ENCODE measurements around the gene SIGLEC10.

SIGLEC10 gene

DNA sequence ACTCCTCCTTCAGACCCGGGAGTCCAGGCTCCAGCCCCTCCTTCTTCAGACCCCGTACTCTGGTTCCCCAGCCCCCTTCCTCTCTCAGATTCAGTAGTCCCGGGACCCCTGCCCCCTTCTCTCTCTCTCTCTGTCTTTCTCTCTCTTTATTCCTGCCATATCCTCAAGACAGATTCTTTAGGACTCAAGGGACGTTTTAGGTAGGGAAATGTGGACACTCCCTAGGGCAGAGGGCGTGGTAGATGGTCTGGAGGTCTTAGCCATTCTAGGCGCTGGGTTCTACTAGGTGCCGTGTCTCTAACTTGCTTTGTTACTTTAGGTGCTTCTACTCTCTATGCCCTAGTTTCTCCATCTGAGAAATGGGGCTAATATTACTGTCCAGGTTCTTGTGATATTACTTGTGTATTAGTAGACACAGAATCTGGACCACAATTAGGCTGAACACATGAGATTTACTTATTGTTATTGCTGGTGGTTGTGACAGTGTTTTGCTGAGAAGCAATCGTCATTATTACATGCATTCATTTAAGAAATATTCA is 26.3 kb downstream of the SIGLEC10 start:
- DNase-seq: no peak

- no peak for DNase-seq
Observed at GRCh38 chr19:51389143-51389542, 28.3 kb downstream of the SIGLEC10 start.

- no peak for DNase-seq
Observed at GRCh38 chr19:51387924-51388389, 29.5 kb downstream of the SIGLEC10 start, which contains the start of gene LIM2. Gene LIM2, minus strand, starts transcription at chr19:51387974. Its CDS starts 531 bp downstream, at chr19:51387443.

GRCh38 chr19:51386882-51387520 is 30.4 kb downstream of the SIGLEC10 start:
- no peak for DNase-seq

DNA sequence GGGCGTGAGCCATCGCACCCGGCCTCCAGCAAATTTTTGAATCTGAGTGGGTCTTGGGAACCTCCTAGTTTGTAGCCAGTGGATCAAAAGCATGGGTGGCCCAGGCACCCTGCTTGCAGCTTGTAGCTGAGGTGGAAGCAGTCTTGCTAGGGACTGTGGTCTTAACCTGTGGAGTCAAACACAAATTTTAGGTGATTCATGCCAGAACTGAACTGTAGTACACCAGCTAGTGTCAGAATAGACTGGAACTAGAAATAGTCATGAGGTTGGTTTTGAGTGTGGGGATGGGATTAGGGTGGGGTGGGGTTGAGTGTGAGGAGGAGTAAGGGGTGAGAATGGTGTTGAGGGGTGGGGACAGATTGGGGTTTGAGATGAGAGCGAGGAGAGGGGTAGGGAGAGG is 35.4 kb downstream of the SIGLEC10 start:
- no peak for DNase-seq

- DNase-seq: no peak
Observed at GRCh38 chr19:51380379-51380778, 37.1 kb downstream of the SIGLEC10 start.

GRCh38 chr19:51377422-51377821 is 40.0 kb downstream of the SIGLEC10 start:
- DNase-seq: no peak

DNA sequence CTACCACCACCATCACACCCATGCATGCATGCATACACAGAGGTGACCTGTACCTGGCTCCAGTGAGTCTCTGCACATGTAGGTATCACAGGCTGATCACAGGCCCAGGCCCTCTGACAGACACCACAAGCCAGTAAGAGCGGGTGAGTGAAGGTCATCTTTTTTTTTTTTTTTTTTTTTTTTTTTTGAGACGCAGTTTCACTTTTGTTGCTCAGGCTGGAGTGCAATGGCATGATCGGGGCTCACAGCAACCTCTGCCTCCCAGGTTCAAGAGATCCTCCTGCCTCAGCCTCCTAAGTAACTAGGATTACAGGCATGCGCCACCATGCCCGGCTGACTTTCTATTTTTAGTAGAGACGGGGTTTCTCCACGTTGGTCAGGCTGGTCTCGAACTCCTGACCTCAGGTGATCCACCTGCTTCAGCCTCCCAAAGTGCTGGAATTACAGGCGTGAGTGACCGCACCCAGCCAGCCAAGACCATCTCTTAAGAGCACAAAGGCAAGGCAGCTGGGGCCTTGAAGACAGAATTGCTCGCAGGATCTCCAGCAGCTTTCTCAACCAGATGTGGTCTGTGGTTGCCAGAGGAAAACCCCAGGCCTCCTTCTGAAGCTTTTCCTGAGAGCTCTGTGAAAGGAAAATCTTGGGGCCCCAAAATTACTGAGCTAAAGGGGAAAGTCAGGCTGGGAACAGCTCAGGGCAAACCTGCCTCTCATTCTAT is 41.8 kb downstream of the SIGLEC10 start:
- no peak for DNase-seq

DNA sequence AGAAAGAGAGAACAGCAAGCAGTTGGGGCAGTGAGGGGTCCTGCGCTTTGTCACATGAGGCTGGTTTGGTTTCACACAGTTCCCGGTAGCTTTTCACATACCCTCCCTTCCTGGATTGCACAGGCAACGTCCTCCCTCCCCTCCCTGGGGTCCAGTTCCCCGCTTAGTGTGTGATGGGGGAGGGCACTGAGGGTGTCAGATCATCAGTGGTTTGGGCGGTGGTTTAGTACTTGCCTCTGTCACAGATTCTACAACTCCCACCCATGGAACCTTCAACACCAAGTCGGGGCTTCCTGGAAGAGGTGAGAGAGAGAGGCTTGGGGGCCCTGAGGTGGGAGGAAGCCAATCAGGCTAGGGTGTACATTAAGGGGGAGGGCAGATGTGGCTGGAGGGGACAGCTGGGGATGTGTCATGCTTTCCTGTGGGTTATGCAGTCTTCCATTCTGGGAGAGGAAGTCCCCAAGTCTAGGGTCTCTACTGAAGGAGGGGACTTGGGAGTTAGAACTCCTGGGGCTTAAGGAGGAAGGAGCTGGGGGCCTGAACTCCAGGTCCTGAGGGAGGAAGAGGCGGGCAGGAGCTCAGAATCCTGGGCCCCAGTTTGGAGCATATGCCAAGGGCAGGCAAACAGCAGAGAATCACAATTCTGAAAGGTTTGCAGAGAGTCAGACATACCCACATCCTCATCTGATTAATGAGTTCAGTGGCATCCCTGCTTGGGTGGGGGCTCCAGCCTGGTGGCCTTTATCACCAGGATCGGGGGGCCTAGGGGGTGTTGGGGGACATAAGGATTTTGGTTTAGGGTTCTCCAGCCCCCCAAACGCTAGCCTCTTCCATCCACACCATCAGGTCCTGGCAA is 44.6 kb downstream of the SIGLEC10 start, which contains the start of gene NKG7:
Gene NKG7 (minus strand): TSS at position 6 of the 856 bp plus-strand sequence. CDS start 119 bp downstream, outside the sequence.
- DNase-seq: no peak

DNA sequence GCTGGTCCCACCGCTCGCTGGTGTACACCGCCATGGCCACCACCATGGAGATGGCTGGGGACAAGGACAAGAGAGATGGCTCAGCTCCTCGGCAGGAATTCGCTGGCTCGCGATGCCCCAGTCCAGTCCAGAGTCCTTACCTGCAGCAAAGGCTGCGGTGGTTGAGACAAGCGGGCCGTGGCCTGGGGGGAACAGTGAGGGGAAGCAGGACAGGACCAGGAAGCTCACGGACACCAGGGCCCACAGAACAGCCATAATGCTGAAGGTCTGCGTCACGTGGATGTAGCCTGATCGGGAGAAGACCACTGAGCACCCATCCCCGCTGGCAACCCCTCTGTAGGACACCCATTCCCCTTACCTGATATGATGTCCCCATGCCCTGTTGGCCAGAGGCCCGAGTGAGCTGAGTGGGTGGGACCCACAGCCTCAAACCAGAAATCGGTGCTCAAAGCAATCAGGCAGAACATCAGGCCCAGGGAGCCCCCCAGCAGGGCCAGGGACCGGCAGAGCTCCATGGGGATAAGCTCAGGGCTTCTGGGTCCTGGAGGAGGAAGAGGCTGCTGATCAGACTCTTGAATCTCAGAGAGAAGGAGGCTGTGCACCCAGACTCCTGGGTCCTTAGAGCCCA is 45.3 kb downstream of the SIGLEC10 start:
- no peak for DNase-seq

DNA sequence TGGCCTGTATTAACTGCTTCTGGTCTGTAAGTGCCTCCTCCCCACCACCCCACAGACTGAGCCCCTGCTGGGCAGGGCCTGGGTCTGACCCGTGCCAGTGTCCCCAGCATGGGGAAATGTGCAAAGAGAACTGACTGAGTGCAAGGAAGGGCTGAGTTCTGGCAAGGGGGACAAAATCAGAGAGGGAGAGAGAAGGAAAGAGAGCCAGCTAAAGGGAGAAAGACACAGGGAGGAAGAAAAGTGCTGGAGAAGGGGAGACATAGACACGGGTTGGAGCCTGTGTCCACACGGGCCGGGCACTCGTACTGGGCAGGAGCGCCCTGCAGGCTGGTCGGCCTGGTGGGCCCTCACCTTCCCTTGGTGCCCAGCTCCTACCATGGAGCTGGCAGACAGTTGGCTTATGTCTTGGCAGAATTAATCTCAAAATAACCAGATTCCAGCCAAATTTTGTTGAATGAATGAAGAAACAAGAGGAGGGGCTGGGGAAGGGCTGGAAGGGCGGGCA is 46.2 kb downstream of the SIGLEC10 start:
- DNase-seq: no peak

DNA sequence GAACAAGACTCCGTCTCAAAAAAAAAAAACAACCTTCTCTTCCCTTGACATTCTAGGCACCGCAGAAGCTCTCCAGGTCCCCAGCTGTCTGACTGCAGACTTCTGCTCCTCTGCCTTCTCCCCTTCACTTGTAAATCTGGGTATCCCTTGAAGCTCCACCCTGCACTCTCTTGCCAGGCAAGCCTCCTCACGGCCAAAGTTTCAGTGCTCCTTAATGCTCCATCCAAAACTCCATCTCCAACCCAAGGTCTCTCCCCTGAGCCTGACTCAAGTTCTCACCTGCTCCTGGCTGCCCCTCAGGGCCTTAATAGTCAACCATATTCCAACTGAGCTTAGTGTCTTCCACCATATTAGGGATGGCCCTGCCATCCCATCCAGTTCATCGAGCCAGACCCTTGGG is 47.2 kb downstream of the SIGLEC10 start:
- DNase-seq: no peak

DNA sequence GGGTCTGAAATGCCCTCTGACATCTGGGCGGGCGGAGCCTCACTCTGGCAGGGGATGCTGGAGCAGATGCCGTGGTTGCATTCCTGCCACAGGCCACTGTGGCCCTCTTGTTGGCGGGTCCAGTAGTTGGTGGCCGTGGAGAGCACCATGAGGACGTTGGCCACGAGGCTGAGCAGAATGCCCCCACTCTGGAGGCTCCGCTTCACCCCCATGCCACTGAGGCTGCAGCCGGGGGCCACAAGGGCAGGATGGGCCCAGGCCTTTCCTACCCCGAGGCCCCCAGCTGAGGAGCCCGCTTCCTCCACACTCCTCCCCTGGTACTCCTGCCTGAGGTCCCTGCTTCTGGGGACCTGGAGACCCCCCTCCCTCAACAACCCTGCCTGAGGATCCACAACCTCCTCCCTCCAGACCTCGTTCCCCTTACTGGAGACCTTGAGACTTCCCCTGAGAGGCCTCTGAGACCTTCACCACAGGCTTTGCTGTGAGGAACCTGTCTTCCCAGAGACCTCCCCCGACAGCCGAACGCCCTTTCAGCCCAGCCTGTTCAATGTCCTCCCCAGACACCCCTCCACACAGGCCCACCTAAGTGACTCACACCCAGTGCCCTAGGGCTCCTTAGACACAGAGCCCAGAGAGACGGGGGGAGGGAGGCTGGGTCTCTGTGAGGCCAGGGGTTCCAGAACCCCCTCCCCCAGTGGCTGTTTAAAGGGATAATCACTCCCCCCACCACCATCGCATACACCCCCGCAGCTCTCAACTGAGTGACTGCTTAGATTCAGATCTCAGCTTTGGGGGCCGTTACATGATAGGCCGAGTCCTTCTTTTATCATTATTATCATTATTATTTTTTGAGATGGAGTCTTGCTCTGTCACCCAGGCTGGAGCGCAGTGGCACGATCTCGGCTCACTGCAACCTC is 48.8 kb downstream of the SIGLEC10 start, which contains the start of gene CLDND2:
Gene CLDND2 (minus strand): TSS at position 638 of the 917 bp plus-strand sequence. CDS start 426 bp downstream, at position 212.
- DNase-seq: no peak

DNA sequence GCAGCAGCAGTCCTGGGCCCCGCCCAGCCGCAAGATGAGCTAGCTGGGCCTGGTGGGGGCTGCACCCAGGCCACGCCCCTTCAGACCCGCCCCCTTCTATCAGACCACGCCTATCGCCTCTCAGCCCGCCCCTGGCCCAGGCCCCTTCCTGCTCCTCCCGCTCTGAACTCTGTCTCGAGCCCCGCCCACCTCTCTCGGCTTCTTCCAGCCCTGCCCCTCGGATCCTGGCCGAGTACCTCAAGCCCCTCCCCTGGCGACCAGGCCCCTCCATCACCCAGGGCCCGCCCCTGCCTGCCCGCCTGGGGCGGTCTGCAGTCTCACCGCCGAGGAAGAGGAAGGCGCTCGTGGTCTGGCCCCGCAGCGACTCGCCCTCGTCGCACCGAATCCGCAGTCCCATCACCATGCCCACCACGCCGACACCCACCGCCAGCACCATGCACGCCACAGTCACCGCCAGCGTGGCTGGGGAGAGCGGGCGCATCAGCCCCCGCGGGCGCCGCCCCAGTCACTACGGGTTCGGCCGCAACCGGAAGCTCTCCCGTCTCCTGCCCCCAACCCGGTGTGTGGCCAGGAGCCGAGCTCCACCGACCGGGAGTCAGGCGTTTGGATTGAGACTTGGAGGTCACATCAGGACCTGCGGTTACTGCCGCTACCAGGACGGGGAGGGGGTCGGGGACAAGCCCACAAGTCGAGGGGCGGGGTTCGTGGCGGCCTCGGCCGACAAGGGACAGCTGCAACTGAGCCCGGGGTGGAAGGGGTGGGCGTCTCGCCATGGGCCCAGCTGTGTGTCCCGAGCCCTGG is 49.7 kb downstream of the SIGLEC10 start:
- DNase-seq: peak; percentile 100

DNA sequence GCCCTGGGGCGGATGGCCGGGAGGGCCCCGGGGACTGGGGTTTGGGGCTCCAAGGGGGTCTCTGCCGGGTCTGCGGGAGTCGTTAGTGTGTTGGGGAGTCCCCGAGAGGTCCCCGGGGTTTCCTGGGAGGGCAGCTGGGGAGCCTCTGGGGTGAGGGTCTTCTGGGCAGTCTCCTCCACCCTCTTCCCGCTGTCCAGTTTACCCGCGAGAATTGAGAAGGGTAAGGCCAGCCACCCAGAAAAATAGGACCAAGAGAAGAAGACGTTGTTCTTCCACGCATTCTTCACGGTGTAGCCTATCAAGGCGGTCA is 50.2 kb downstream of the SIGLEC10 start:
- no peak for DNase-seq

- peak; percentile 99 for DNase-seq
Observed at GRCh38 chr19:51366389-51367254, 50.8 kb downstream of the SIGLEC10 start.

- no peak for DNase-seq
Observed at GRCh38 chr19:51365965-51366388, 51.5 kb downstream of the SIGLEC10 start, which contains the start of gene ETFB. Gene ETFB, minus strand, starts transcription at chr19:51366388. Its CDS starts 62 bp downstream, at chr19:51366326.

- no peak for DNase-seq
Observed at GRCh38 chr19:51365211-51365964, 52.1 kb downstream of the SIGLEC10 start.
